Neutrophil (primary cell): ENCODE data around the gene DACH2.

ENCODE experiments used
- H3K27ac ChIP-seq: fragments of 200-600 bp; sonication (generic); 2 replicates; pipeline ENCODE4 v1.5.1; 2016; ENCODE audit warnings: mild to moderate bottlenecking, moderate library complexity
- H3K27me3 ChIP-seq: fragments of 200-600 bp; sonication (generic); 2 replicates; pipeline ENCODE4 v1.6.0; 2016; ENCODE audit warnings: mild to moderate bottlenecking
- H3K36me3 ChIP-seq: fragments of 200-600 bp; sonication (generic); 2 replicates; pipeline ENCODE4 v1.5.1; 2017
- H3K4me1 ChIP-seq, 2 experiments: fragments of 200-600 bp in 1 of 2; sonication (generic) in 1 of 2; 1 replicate in 1 of 2; 2 replicates in 1 of 2; pipeline versions ENCODE4 v1.5.1 to v1.6.1; 2013 to 2016; ENCODE audit warnings: low read depth in 1 of 2, low read length in 1 of 2, mild to moderate bottlenecking in 1 of 2, moderate library complexity in 1 of 2; ENCODE audit not compliant: control insufficient read depth in 1 of 2, insufficient read depth in 1 of 2
- H3K4me3 ChIP-seq, 2 experiments: fragments of 200-600 bp in 1 of 2; sonication (generic) in 1 of 2; 1 replicate in 1 of 2; 2 replicates in 1 of 2; pipeline ENCODE4 v1.5.1; 2013 to 2016; ENCODE audit warnings: low read depth in 1 of 2, low read length in 1 of 2, mild to moderate bottlenecking in 1 of 2, moderate library complexity in 1 of 2
- H3K9me3 ChIP-seq: fragments of 200-600 bp; sonication (generic); 2 replicates; pipeline ENCODE4 v1.5.1; 2016
- CTCF ChIP-seq: fragments of 200-600 bp; sonication (generic); IDR thresholded peaks from 2 replicates; pipeline ENCODE4 v1.5.1; 2016; ENCODE audit warnings: antibody characterized with exemption

Gene DACH2

GRCh38 chrX:86137071-86137470, 11.2 kb upstream of the DACH2 start:
- no peaks in the 10 kb centered on the region for H3K36me3 ChIP-seq
- no peak overlapping the region for H3K4me3 ChIP-seq
- no peaks in the 10 kb centered on the region for H3K27me3 ChIP-seq
- no peaks in the 10 kb centered on the region for H3K9me3 ChIP-seq
- no peak overlapping the region for H3K27ac ChIP-seq
- no peak for TF ChIP-seq CTCF
- H3K4me1 ChIP-seq, result no peaks in the 10 kb centered on the region

DNA sequence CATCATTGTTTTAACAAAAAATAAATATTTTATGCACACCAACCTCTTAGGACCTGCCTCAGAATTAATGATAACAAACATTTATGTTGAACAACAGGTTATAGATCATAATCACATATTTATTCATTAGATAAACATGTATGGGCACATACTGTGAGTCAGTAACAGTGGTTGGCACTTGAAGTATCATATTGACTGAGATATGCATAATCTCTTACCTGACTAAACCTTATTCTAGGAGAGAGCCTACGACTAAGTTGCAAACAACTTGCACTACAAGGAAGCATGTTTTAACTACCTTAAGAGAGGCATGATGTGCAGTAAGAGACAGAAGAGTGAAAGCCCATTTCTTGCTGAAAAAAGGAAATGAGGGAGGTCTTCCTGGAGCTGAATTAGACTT, 6.5 kb upstream of the DACH2 start:
- Histone ChIP-seq H3K9me3 (no peaks in the 10 kb centered on the region), H3K36me3 (no peaks in the 10 kb centered on the region), H3K4me3 (no peak overlapping the region), H3K27ac (no peak overlapping the region), H3K27me3 (peaks cover 4% of the 10 kb centered on the region), H3K4me1 (no peaks in the 10 kb centered on the region)
- TF ChIP-seq CTCF, result no peak

DNA sequence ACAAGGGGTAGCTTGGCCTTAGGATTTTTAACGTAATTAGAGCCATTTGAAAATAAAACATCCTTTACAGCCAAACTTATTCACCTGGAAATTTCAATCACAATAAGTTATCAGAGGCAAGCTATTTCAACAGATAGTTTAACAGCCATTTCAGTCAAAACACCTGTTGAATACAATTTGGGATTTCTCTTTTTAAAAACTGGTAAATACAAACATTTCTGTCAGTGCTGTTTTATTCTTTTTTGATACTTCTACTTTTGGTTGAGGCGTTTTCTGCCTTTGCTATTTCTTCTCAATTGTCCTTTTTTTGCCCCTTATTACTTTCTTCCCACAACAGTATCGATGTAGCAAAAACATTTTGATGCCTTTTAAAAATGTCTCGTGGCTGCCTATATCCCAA, 2.1 kb upstream of the DACH2 start:
- Histone ChIP-seq H3K36me3 (no peaks in the 10 kb centered on the region), H3K4me1 (no peaks in the 10 kb centered on the region), H3K27me3 (peaks cover 44% of the 10 kb centered on the region), H3K9me3 (no peaks in the 10 kb centered on the region), H3K4me3 (no peak overlapping the region), H3K27ac (no peak overlapping the region)
- no peak for TF ChIP-seq CTCF

GRCh38 chrX:86148594-86148993, 343 bp downstream of the DACH2 start:
- Histone ChIP-seq H3K36me3 (no peaks in the 10 kb centered on the region), H3K27ac (no peak overlapping the region), H3K27me3 (peaks cover 44% of the 10 kb centered on the region), H3K4me3 (no peak overlapping the region), H3K9me3 (no peaks in the 10 kb centered on the region), H3K4me1 (no peaks in the 10 kb centered on the region)
- no peak for TF ChIP-seq CTCF

GRCh38 chrX:86149119-86149518, 868 bp downstream of the DACH2 start:
- no peak for TF ChIP-seq CTCF
- no peak overlapping the region for H3K27ac ChIP-seq
- no peaks in the 10 kb centered on the region for H3K36me3 ChIP-seq
- no peaks in the 10 kb centered on the region for H3K9me3 ChIP-seq
- H3K27me3 ChIP-seq, result peaks cover 44% of the 10 kb centered on the region
- H3K4me3 ChIP-seq, result no peak overlapping the region
- no peaks in the 10 kb centered on the region for H3K4me1 ChIP-seq

- no peak for TF ChIP-seq CTCF
- Histone ChIP-seq H3K9me3 (no peaks in the 10 kb centered on the region), H3K4me1 (no peaks in the 10 kb centered on the region), H3K27ac (no peak overlapping the region), H3K27me3 (peaks cover 12% of the 10 kb centered on the region), H3K36me3 (no peaks in the 10 kb centered on the region), H3K4me3 (no peak overlapping the region)
Observed at GRCh38 chrX:86154553-86154952, 6.3 kb downstream of the DACH2 start.
